Ovary (tissue), 9 donors: ENCODE measurements around the gene MESP1. TPM values are rescaled to one million over a fixed set of nuclear protein-coding genes. Genes with fewer than 3 reads are reported as not detected.

ENCODE experiments used
- DNase-seq, 5 donors: peaks; one replicate each; pipeline ENCODE4 v3.0.0-alpha.2; 2019 to 2020
- H3K27ac ChIP-seq, 2 donors: fragments of 200-600 bp; one replicate each; pipeline versions ENCODE4 v1.5.1 to v1.8.0; 2019 to 2022
- H3K27me3 ChIP-seq: fragments of 200-600 bp; one replicate; pipeline ENCODE4 v1.8.0; 2022
- H3K36me3 ChIP-seq: fragments of 200-600 bp; sonication (generic); one replicate; pipeline ENCODE4 v1.5.1; 2019
- H3K4me1 ChIP-seq: one replicate; pipeline ENCODE4 v1.8.1; 2013; ENCODE audit warnings: mild to moderate bottlenecking, moderate library complexity; ENCODE audit not compliant: insufficient read depth
- H3K4me3 ChIP-seq: fragments of 200-600 bp; sonication (generic); one replicate; pipeline ENCODE4 v1.5.1; 2017
- H3K9me3 ChIP-seq, 2 donors: fragments of 200-600 bp in 1 of 2; sonication (generic) in 1 of 2; one replicate each; pipeline versions ENCODE4 v1.5.1 to v1.8.1; 2013 to 2019; ENCODE audit warnings: mild to moderate bottlenecking in 1 of 2, moderate library complexity in 1 of 2
- EP300 ChIP-seq: sonication (generic); formaldehyde crosslinking; IDR thresholded peaks from one replicate; pipeline ENCODE4 v1.6.1; 2017; ENCODE audit warnings: antibody characterized with exemption
- POLR2A ChIP-seq: fragments of 450-650 bp; IDR thresholded peaks from one replicate; pipeline ENCODE4 v1.6.1; 2017; ENCODE audit warnings: antibody characterized with exemption, mild to moderate bottlenecking, moderate library complexity
- WGBS, 3 donors: extraction: QIAGEN DNeasy Blood & Tissue Kit in 1 of 3; methylation state at CpG; one replicate each; pipeline versions ENCODE4 v1.1.5 to v1.1.7; 2013 to 2017; 5-methylcytosine and 5-hydroxymethylcytosine counted together
- intact Hi-C, 4 donors: fragments of 100-400 bp; cut with DNase I; formaldehyde crosslinking; loops; one replicate each; pipeline versions ENCODE4 v1.11.0 to v1.15.1; 2022 to 2023
- polyA plus RNA-seq, 2 donors: library from polyadenylated mRNA; stranded (reverse); fragments of 200-250 nt in 1 of 2; fragments of 350-450 nt in 1 of 2; fragmentation: Illumina TruSeq in 1 of 2; extraction: RNeasy Lipid Tissue Mini Kit (QIAGEN cat#74804) in 1 of 2; gene quantifications; one replicate each; pipeline ENCODE4 v1.2.3, GENCODE V29; 2013 to 2014
- total RNA-seq, 7 donors: library from RNA; depleted of rRNA in 2 of 7; stranded (reverse); fragments of >200 nt in 2 of 7; fragmentation: NEBNext Ultra II Directional in 3 of 7; extraction: Animal tissue kit (Norgen Biotek cat#: 25700) in 3 of 7; gene quantifications; one replicate each; pipeline versions ENCODE4 v1.1.0 to v1.2.4, GENCODE V29; 2016 to 2023
- TF ChIP-seq, protein P1 (sequence below), 3 donors: fragments of 450-650 bp in 2 of 3; fragments of 200-600 bp in 1 of 3; IDR thresholded peaks; one replicate each; pipeline versions ENCODE4 v1.5.1 to v1.8.0; 2016 to 2022; ENCODE audit warnings: antibody characterized with exemption in 3 of 3, mild to moderate bottlenecking in 1 of 3
- donor health status: DM: no; HTN: no; CAD: no; lungs with moderate emphysema.
- donor health status: DM: no; HTN: no; CAD: no.
- donor health status: Bipolar disorder and iron deficiency.
- donor health status: DM: yes; HTN: yes; CAD: no.
- donor health status: DM: no; HTN: no; CAD: no.
- donor health status: DM: yes; HTN: yes; CAD: no.

MESP1 gene
- total and polyA plus RNA-seq, 9 donors, result 0.20 to 1.3 (median 0.95) TPM; not detected in 1

DNA sequence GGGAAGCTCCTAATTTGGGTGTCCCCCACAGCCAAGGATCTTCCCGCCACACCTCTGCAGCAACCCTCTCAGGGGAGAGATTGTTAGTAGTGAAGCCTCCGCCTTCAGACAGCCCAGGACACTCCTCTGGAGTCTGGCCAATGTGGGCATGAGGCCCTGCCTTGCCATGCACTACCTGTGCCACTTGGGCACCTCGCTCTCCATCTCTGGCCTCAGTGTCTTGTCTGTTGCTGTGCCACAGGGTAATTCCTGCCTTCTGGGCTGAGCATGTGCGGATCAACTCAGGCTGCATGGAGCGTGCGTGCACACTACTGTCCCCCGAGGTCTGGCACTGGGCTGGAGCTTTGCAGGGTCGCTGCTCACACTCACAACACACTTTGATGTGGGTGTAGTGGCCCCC, 7.9 kb upstream of the MESP1 start:
- DNase-seq, result no peak
- Histone ChIP-seq H3K27ac (no peak overlapping the region), H3K4me1 (no peaks in the 10 kb centered on the region), H3K27me3 (no peaks in the 10 kb centered on the region), H3K4me3 (no peak overlapping the region), H3K9me3 (no peaks in the 10 kb centered on the region), H3K36me3 (no peaks in the 10 kb centered on the region)
- intact Hi-C loops, result loop anchor here in 1 of 4 donors (2.0 kb wide), 1 partner anchor 116 kb away; no protein-coding TSS in a partner anchor
- no peak for TF ChIP-seq EP300
- TF ChIP-seq POLR2A, result no peak
- TF ChIP-seq, protein P1, sequence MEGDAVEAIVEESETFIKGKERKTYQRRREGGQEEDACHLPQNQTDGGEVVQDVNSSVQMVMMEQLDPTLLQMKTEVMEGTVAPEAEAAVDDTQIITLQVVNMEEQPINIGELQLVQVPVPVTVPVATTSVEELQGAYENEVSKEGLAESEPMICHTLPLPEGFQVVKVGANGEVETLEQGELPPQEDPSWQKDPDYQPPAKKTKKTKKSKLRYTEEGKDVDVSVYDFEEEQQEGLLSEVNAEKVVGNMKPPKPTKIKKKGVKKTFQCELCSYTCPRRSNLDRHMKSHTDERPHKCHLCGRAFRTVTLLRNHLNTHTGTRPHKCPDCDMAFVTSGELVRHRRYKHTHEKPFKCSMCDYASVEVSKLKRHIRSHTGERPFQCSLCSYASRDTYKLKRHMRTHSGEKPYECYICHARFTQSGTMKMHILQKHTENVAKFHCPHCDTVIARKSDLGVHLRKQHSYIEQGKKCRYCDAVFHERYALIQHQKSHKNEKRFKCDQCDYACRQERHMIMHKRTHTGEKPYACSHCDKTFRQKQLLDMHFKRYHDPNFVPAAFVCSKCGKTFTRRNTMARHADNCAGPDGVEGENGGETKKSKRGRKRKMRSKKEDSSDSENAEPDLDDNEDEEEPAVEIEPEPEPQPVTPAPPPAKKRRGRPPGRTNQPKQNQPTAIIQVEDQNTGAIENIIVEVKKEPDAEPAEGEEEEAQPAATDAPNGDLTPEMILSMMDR (IDR thresholded peaks at IDR 0.05), result no peak
- 88 to 91% (median 91%) methylated on average over 8 of the region's 8 CpGs for WGBS, 3 donors

DNA sequence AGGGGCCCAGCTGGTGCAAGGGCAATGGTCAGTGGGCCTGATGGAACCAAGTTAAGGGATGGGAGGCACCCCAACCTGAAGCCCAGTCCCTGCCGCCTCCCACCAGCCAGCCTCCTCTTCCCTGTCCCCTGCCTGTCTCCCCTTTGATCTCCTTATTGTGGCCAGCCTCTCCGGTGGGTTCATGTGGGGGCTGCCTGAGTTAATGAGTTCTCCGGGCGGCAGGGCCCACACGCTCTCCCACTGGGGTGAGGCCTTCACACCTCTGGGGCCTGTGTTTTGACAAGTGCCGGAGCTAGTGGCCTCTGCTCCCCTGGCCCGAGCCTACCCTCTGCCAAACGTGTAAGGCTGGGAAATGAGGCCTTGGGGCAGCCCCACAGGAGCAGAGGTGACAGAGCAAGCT, 7.2 kb upstream of the MESP1 start:
- 84 to 87% (median 85%) methylated on average over 8 of the region's 8 CpGs for WGBS, 3 donors
- Histone ChIP-seq H3K9me3 (no peaks in the 10 kb centered on the region), H3K36me3 (no peaks in the 10 kb centered on the region), H3K4me1 (no peaks in the 10 kb centered on the region), H3K27me3 (no peaks in the 10 kb centered on the region), H3K4me3 (no peak overlapping the region), H3K27ac (no peak overlapping the region)
- no peak for TF ChIP-seq POLR2A
- TF ChIP-seq, protein P1 (IDR thresholded peaks at IDR 0.05), result no peak
- TF ChIP-seq EP300, result no peak
- DNase-seq, result no peak
- intact Hi-C loops, result loop anchor here in 1 of 4 donors (2.0 kb wide), 1 partner anchor 117 kb away; no protein-coding TSS in a partner anchor

GRCh38 chr15:89756897-89757296, 5.8 kb upstream of the MESP1 start:
- TF ChIP-seq, protein P1 (IDR thresholded peaks at IDR 0.05), result no peak
- no peak for TF ChIP-seq EP300
- no peak for TF ChIP-seq POLR2A
- no peaks in the 10 kb centered on the region for H3K27me3 ChIP-seq
- no peaks in the 10 kb centered on the region for H3K36me3 ChIP-seq
- H3K27ac ChIP-seq, result no peak overlapping the region
- H3K9me3 ChIP-seq, result no peaks in the 10 kb centered on the region
- intact Hi-C loops, result no loop called here
- no peak for DNase-seq
- H3K4me3 ChIP-seq, result no peak overlapping the region
- WGBS, 3 donors, result 60 to 66% (median 65%) methylated on average over 7 of the region's 7 CpGs
- H3K4me1 ChIP-seq, result no peaks in the 10 kb centered on the region

DNA sequence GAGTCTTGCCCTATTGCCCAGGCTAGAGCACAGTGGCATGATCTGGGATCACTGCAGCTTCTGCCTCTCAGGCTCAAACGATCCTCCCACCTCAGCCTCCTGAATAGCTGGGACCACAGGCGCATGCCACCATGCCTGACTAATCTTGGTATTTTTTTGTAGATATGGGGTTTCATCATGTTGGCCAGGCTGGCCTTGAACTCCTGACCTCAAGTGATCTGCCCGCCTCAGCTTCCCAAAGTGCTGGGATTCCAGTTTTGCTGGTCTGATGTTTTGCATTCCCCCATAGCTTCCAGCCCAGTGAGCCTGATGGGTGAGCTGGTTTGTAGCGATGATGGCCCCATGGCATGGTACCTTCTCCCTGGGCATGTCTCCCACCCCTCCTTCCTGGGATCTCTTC, 4.7 kb upstream of the MESP1 start:
- no peaks in the 10 kb centered on the region for H3K9me3 ChIP-seq
- no peaks in the 10 kb centered on the region for H3K27me3 ChIP-seq
- no peaks in the 10 kb centered on the region for H3K4me1 ChIP-seq
- H3K27ac ChIP-seq, result no peak overlapping the region
- no peak overlapping the region for H3K4me3 ChIP-seq
- intact Hi-C loops, result no loop called here
- no peak for DNase-seq
- H3K36me3 ChIP-seq, result no peaks in the 10 kb centered on the region
- TF ChIP-seq EP300 (no peak), POLR2A (no peak)
- TF ChIP-seq, protein P1 (IDR thresholded peaks at IDR 0.05), result no peak
- WGBS, 3 donors, result 59 to 78% (median 68%) methylated on average over 4 of the region's 4 CpGs
